Measurements from ENCODE around the gene COG5. TPM values are rescaled to one million over a fixed set of nuclear protein-coding genes. Genes with fewer than 3 reads are reported as not detected.

The COG5 gene
- total and polyA plus RNA-seq, 10 of the 15 experiments (the other 5 are each of a cell fraction or from before 2014, with no cell fraction given): 5.5 to 27.9 (median 15.6) TPM

DNA sequence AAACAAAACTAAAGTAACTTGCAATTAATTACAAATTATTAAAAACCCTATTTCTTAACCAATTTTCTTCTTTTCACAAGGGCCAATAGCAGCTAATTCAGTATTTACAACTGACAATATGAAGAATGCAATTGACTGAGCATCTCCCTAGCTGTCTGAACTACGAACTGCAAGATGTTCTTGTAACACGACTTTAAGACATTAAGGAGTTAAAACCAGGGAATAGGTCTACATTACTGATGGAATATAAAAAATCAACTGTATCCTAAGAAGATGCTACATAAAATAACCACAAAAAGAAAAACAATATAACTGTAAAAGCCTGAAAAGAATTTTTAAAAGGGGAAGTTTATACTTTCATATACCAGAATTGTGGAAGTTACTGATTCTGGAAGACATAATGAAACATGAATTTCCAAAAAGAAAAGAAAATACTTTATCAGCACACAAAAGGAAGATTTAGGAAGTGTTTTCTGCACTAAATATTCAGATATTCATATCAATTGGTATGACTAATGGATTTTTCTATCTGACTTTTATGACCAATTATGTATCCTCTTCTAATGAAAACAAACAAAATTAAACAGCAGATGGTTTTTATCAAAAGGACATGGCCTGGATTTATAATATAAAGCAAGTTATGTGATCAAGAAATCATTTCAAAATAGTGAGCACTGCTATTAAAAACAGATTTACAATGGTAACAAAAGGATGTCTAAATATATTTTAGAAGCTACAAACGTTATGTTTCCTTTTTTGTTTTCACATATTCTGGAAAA lies 92.2 kb downstream of the COG5 start (continued):
- TF ChIP-seq, protein P1, sequence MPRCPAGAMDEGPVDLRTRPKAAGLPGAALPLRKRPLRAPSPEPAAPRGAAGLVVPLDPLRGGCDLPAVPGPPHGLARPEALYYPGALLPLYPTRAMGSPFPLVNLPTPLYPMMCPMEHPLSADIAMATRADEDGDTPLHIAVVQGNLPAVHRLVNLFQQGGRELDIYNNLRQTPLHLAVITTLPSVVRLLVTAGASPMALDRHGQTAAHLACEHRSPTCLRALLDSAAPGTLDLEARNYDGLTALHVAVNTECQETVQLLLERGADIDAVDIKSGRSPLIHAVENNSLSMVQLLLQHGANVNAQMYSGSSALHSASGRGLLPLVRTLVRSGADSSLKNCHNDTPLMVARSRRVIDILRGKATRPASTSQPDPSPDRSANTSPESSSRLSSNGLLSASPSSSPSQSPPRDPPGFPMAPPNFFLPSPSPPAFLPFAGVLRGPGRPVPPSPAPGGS (IDR thresholded peaks at IDR 0.05; ENCODE audit: borderline replicate concordance, insufficient read depth, low read depth, low read length, poor library complexity, severe bottlenecking): no peak
- no peak for TF ChIP-seq MTA2 (IDR thresholded peaks at IDR 0.05; ENCODE audit: low read depth)
- TF ChIP-seq, protein P2, sequence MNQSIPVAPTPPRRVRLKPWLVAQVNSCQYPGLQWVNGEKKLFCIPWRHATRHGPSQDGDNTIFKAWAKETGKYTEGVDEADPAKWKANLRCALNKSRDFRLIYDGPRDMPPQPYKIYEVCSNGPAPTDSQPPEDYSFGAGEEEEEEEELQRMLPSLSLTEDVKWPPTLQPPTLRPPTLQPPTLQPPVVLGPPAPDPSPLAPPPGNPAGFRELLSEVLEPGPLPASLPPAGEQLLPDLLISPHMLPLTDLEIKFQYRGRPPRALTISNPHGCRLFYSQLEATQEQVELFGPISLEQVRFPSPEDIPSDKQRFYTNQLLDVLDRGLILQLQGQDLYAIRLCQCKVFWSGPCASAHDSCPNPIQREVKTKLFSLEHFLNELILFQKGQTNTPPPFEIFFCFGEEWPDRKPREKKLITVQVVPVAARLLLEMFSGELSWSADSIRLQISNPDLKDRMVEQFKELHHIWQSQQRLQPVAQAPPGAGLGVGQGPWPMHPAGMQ (IDR thresholded peaks at IDR 0.05; ENCODE audit: borderline replicate concordance): no peak

DNA sequence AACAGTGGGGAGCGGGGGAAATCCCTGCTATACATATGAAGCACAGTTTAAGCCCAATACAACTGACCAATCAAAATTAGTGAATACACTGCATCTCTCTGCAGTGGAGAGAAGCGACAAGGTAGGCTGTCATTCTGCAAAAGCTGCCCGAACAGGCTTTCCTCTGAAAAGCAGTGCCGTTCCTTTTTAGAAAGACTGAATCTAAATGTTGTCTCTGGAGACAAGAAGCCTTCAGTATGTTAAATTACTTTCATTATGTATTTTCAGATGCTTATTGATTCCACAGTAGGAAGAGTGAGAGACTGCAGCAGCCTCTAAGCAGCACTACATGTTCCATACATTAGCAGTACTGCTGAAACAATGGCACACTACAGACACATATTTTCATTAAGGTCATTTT lies 93.8 kb downstream of the COG5 start, which contains the start of gene GPR22:
GPR22 (plus strand) TSS at position 129 of the 400 bp plus-strand sequence. CDS start 4,004 bp downstream, outside the sequence.
- WGBS (ENCODE audit: insufficient coverage, insufficient replicate concordance, low lambda C conversion rate, missing lambda C conversion rate): 70% methylated on average over 4 of the region's 4 CpGs
- intact Hi-C loops (cut with micrococcal nuclease; ENCODE audit: unreplicated experiment): no loop called here
- TF ChIP-seq CEBPB (IDR thresholded peaks at IDR 0.05; ENCODE audit: borderline replicate concordance in 1 of 2, low read depth in 2 of 2, low read length in 2 of 2): no peak
- no peak for TF ChIP-seq JUND (IDR thresholded peaks at IDR 0.05; ENCODE audit: low read depth, low read length)
- TF ChIP-seq, protein P3, sequence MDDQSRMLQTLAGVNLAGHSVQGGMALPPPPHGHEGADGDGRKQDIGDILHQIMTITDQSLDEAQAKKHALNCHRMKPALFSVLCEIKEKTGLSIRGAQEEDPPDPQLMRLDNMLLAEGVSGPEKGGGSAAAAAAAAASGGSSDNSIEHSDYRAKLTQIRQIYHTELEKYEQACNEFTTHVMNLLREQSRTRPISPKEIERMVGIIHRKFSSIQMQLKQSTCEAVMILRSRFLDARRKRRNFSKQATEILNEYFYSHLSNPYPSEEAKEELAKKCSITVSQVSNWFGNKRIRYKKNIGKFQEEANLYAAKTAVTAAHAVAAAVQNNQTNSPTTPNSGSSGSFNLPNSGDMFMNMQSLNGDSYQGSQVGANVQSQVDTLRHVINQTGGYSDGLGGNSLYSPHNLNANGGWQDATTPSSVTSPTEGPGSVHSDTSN (IDR thresholded peaks at IDR 0.05; ENCODE audit: insufficient replicate concordance, low read depth, low read length): no peak
- no peak for TF ChIP-seq CREB1 (IDR thresholded peaks at IDR 0.05; ENCODE audit: low read depth)
- TF ChIP-seq, protein P4, sequence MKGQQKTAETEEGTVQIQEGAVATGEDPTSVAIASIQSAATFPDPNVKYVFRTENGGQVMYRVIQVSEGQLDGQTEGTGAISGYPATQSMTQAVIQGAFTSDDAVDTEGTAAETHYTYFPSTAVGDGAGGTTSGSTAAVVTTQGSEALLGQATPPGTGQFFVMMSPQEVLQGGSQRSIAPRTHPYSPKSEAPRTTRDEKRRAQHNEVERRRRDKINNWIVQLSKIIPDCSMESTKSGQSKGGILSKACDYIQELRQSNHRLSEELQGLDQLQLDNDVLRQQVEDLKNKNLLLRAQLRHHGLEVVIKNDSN (IDR thresholded peaks at IDR 0.05; ENCODE audit: borderline replicate concordance, extremely low read length, insufficient read depth, low read depth, low read length): no peak
- TF ChIP-seq, protein P5, sequence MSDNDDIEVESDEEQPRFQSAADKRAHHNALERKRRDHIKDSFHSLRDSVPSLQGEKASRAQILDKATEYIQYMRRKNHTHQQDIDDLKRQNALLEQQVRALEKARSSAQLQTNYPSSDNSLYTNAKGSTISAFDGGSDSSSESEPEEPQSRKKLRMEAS (IDR thresholded peaks at IDR 0.05; ENCODE audit: low read depth, low read length): no peak
- no peak for TF ChIP-seq ESRRA (IDR thresholded peaks at IDR 0.05; ENCODE audit: low read length)
- TF ChIP-seq NFIC (IDR thresholded peaks at IDR 0.05; ENCODE audit: low read depth, low read length): no peak
- TF ChIP-seq, protein P2 (IDR thresholded peaks at IDR 0.05; ENCODE audit: borderline replicate concordance): no peak
- no peaks in the 10 kb centered on the region for H3K4me1 ChIP-seq (ENCODE audit: control insufficient read depth, insufficient read depth, low read length)
- no peaks in the 10 kb centered on the region for H4K20me1 ChIP-seq (ENCODE audit: control insufficient read depth, insufficient read depth)
- BruUV-seq (replicated peaks): no TSS peak
- no peak within 1 kb of the TSS for H3K27ac ChIP-seq (ENCODE audit: control insufficient read depth, insufficient read depth)
- H3K4me2 ChIP-seq (ENCODE audit: control insufficient read depth, insufficient read depth): no peak within 1 kb of the TSS
- no peak within 1 kb of the TSS for H2AFZ ChIP-seq (ENCODE audit: control insufficient read depth, low read depth, low read length)
- ChIA-PET CTCF (no interaction called here), POLR2A (no interaction called here), RAD21 (ENCODE audit: unreplicated experiment) (no interaction called here), SMC1A (ENCODE audit: uncharacterized antibody, unreplicated experiment) (interaction anchor here (1.3 kb wide), 1 partner anchor 15 kb away, joined by 4 read pairs; no protein-coding TSS in a partner anchor)
- no peak within 1 kb of the TSS for H3K4me3 ChIP-seq
- DNase-seq (ENCODE audit: low read depth, low spot score): no peak
- no peak for FAIRE-seq
- ATAC-seq: no peak
- H3K79me2 ChIP-seq (ENCODE audit: control insufficient read depth, insufficient read depth, low read length): no peaks in the 10 kb centered on the region
- no peaks in the 10 kb centered on the region; a peak in 1 of 4 replicates for H3K36me3 ChIP-seq (ENCODE audit: control insufficient read depth in 2 of 2, insufficient read depth in 2 of 2, low read length in 1 of 2)
- no peaks in the 10 kb centered on the region for H3K27me3 ChIP-seq (replicated peaks in 1 of 2; ENCODE audit: control insufficient read depth in 2 of 2, insufficient read depth in 2 of 2, low read length in 1 of 2)
- in situ Hi-C loops (cut with MboI): no loop called here
- H3K9ac ChIP-seq (ENCODE audit: control insufficient read depth, insufficient read depth, low read length): no peak within 1 kb of the TSS
- no peaks in the 10 kb centered on the region for H3K9me3 ChIP-seq (replicated peaks; ENCODE audit: control insufficient read depth, insufficient read depth, low read length)
